ENCODE results near the gene SPRR1A.

GRCh38 chr1:152995842-152996241 lies 12.0 kb downstream of the SPRR1A start:
- no peak for TF ChIP-seq CTCF (conservative IDR thresholded peaks at IDR 0.05)
- TF ChIP-seq ZFX (IDR thresholded peaks at IDR 0.05) = no peak
